NB4 (cell line): ENCODE data around the gene SETD3.
A peak's percentile ranks its signal among the peaks of the same experiment; 100 is the strongest.

Source experiments
- DNase-seq: peaks from one replicate; pipeline ENCODE4 v3.0.0; 2010; ENCODE audit warnings: low read depth
- H3K4me3 ChIP-seq: one replicate; pipeline ENCODE4 v1.5.1; 2011; ENCODE audit warnings: mild to moderate bottlenecking, low read depth, low read length, moderate library complexity
- MYC ChIP-seq: IDR thresholded peaks from 2 replicates; pipeline ENCODE4 v1.6.1; 2011; ENCODE audit warnings: low read depth, low read length
- POLR2A ChIP-seq: IDR thresholded peaks from 2 replicates; pipeline ENCODE4 v1.6.1; 2011; ENCODE audit warnings: mild to moderate bottlenecking; ENCODE audit not compliant: insufficient read length; ENCODE audit errors: extremely low read depth
- TF ChIP-seq, protein P1 (sequence below): IDR thresholded peaks from one replicate; pipeline ENCODE4 v1.5.1; 2012; ENCODE audit warnings: low read depth, low read length
- TF ChIP-seq, protein P2 (sequence below): IDR thresholded peaks from 2 replicates; pipeline ENCODE4 v1.6.1; 2011; ENCODE audit warnings: low read depth, low read length

The SETD3 gene

DNA sequence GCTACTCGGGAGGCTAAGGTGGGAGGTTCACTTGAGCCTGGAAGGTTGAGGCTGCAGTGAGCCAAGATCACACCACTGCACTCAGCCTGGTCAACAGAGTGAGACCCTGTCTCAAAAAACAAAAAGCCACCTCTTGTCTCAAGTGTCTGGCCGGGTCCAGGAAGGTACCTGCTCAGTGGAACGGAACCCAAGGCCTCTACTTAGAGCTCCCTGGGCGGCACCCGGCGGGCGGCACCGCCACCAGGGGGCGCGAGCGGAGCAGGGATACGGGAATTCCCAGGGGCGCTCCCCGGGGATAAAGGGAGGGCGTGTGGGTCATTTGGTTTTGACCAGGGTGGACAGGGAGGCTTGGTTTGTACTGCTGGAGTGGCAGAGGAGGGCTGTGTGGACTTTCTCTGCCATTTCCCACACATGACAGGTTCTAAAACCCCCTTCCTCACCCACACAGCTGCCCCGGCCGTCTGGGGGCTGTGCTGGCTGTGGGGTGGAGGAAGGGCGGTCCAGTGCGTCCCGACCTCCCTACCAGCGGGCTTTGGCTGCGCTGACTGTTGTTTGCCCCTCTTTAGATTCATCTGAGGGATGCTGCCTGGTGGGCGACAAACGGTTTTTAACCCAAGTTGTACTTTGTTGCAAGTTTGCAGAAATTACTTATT lies 91.4 kb downstream of the SETD3 start:
- TF ChIP-seq, protein P1, sequence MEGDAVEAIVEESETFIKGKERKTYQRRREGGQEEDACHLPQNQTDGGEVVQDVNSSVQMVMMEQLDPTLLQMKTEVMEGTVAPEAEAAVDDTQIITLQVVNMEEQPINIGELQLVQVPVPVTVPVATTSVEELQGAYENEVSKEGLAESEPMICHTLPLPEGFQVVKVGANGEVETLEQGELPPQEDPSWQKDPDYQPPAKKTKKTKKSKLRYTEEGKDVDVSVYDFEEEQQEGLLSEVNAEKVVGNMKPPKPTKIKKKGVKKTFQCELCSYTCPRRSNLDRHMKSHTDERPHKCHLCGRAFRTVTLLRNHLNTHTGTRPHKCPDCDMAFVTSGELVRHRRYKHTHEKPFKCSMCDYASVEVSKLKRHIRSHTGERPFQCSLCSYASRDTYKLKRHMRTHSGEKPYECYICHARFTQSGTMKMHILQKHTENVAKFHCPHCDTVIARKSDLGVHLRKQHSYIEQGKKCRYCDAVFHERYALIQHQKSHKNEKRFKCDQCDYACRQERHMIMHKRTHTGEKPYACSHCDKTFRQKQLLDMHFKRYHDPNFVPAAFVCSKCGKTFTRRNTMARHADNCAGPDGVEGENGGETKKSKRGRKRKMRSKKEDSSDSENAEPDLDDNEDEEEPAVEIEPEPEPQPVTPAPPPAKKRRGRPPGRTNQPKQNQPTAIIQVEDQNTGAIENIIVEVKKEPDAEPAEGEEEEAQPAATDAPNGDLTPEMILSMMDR, result peak; percentile 70
- TF ChIP-seq POLR2A, result no peak
- H3K4me3 ChIP-seq, result no peak overlapping the region
- peak; percentile 42 for DNase-seq

DNA sequence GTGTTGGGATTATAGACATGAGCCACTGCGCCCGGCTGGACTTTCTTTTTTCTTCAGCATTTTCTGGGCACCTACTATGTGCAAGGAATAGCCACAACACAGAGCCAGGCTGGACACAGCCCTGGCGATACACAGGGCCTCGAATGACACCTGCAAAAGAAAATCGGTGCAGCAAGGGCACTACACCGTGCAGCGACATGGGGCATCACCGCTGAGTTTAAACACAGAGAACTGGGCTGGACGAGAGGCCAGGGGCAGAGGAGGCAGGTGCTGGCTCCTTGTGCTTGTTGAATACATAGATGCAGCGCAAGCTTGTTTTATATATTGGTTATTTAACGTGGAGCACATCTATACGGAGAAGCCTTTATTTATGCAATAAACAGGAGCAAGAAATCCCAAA lies 92.4 kb downstream of the SETD3 start:
- no peak for DNase-seq
- H3K4me3 ChIP-seq, result no peak overlapping the region
- TF ChIP-seq MYC (no peak), POLR2A (no peak)
- TF ChIP-seq, protein P1, result no peak
- TF ChIP-seq, protein P2, sequence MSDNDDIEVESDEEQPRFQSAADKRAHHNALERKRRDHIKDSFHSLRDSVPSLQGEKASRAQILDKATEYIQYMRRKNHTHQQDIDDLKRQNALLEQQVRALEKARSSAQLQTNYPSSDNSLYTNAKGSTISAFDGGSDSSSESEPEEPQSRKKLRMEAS, result no peak

DNA sequence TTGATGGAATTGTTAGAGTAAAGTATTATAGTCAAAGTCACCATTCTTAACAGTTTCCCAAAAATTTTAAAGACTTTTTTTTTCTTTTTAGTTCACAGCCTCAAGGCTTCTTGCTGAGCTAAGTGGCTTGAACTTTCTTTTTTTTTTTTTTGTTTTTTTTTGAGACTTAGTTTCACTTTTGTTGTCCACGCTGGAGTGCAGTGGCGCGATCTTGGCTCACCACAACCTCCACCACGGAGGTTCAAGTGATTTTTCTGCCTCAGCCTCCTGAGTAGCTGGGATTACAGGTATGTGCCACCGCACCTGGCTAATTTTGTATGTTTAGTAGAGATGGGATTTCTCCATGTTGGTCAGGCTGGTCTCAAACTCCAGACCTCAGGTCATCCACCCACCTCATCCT lies 92.8 kb downstream of the SETD3 start:
- TF ChIP-seq, protein P2, result no peak
- TF ChIP-seq MYC (no peak), POLR2A (no peak)
- TF ChIP-seq, protein P1, result no peak
- no peak for DNase-seq
- H3K4me3 ChIP-seq, result no peak overlapping the region

DNA sequence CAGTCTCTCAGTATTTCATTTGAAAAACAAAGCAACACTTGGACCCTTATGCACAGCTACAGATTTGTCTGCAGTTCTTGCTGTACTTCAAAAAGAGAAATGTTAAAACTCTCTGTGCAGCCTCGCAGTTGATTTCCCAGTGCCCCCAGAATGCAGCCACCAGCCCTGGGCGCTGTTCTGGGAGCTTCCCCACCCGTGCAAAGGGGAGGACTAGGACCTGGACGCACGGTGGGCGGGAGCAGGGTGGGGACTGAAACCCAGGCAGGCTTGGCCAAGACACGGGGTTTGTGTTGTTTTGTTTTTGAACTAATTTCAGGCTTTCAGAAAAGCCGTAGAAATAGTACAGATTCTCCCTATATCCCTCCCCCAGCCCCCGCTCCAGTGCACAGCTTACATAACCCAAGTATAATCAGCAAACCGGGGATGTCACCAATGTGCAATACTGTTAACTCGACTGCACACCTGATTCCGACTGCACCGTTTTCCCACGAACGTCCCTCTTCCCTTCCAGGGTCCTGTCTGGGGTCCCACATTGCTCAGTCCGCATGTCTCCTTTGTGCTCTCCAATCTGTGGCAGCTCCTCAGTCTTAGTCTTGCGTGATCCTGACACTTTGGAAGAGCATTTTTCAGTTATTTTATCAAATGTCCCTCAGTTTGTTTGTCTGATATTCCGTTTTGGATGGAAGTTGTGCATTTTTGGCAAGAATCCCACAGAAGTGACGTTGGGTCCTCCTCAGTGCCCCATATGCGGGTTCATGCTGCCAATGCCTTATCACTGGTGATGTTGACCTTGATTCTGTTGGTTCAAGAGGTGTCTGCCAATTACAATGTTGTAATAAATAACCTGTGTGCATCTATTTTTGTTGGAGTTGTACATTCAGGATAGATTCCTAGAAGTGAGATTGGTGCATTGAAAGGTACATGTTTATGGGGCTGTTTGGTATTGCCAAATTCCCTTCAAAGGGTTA lies 95.9 kb downstream of the SETD3 start:
- TF ChIP-seq, protein P1, result no peak
- TF ChIP-seq MYC (no peak), POLR2A (no peak)
- TF ChIP-seq, protein P2, result no peak
- no peak for DNase-seq
- no peak overlapping the region for H3K4me3 ChIP-seq

DNA sequence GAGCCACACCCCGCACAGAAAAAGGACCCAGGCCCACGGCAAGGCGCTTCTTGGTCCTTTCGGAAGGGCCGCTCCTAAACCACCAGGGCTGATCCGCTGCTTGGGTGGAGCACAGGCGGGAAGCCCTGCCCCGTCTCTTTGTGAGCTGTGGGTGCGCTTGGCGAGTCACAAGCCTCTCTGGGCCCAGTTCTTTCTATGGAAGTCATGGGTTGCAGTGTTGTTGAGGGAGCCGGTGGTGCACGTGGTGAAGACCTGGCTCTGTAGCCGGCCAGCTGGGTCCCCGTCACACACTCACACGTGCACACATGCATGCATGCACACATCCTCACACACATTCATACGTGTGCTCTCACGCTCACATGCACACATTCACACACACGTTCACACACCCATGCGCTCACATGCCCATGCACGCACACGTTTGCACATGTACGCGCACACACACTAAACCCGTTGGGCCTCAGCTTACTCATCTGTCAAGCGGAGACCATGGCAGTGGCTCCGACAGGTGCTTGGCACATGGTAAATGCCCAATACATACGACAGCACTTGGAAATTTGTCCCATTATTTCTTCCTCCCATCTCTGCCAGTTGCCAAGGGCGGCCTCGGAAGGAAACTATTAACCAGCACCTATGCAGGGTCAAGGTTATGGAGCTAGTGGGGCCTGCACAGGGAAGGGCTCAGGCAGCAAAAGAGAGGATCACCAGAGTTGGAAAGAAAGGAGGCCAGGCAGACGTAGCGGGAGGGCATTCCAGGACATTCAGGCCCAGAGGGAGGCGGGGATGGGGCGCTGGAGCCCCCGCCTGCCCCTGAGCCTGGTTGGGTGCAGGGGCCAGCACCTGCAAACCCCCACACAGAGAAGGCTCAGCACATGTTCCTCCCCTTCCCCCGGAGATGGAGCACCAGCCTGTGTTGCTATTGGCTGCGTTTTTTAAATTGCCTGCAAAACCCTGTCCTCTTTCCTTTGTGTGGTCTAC lies 96.9 kb downstream of the SETD3 start:
- H3K4me3 ChIP-seq, result no peak overlapping the region
- no peak for DNase-seq
- TF ChIP-seq POLR2A, result no peak
- TF ChIP-seq, protein P2, result no peak
- TF ChIP-seq, protein P1, result no peak
- no peak for TF ChIP-seq MYC
